GM18507 (cell line): Measurements from ENCODE around the gene MAP3K20.
"Not testable (repeated sequence)": the region's sequence is repeated elsewhere in the genome, so short reads cannot be mapped to it uniquely, and the experiment has no call there.

Experiments
- DNase-seq: peaks from one replicate; pipeline ENCODE4 v3.0.0; 2011; ENCODE audit warnings: low read depth; ENCODE audit not compliant: insufficient read length; ENCODE audit errors: extremely low spot score
- FAIRE-seq: peaks from 2 replicates; lab custom pipeline; 2011; peaks lifted over from hg19 to GRCh38; lab: Jason Lieb, UNC

The MAP3K20 gene

GRCh38 chr2:173282795-173283545, 207.3 kb downstream of the MAP3K20 start:
- no peak for FAIRE-seq
- DNase-seq = no peak

- FAIRE-seq = peak; percentile 79
- peak; percentile 8 for DNase-seq
These were observed 210.6 kb downstream of the MAP3K20 start for GRCh38 chr2:173286153-173286809.

GRCh38 chr2:173287594-173287993, 211.9 kb downstream of the MAP3K20 start:
- FAIRE-seq = no peak
- no peak for DNase-seq

GRCh38 chr2:173288561-173288960, 212.9 kb downstream of the MAP3K20 start:
- DNase-seq (no peak), FAIRE-seq (no peak)

GRCh38 chr2:173290046-173290445, 214.4 kb downstream of the MAP3K20 start:
- FAIRE-seq (no peak), DNase-seq (no peak)

GRCh38 chr2:173290518-173290917, 214.9 kb downstream of the MAP3K20 start:
- DNase-seq = no peak
- no peak for FAIRE-seq

GRCh38 chr2:173291412-173291811, 215.8 kb downstream of the MAP3K20 start:
- FAIRE-seq = no peak
- DNase-seq = no peak

GRCh38 chr2:173296235-173296634, 220.6 kb downstream of the MAP3K20 start:
- DNase-seq (no peak), FAIRE-seq (no peak)

- DNase-seq = no peak
- FAIRE-seq = no peak
These were observed 223.0 kb downstream of the MAP3K20 start for GRCh38 chr2:173298536-173299097.

GRCh38 chr2:173299764-173300163, 224.1 kb downstream of the MAP3K20 start:
- DNase-seq = no peak
- FAIRE-seq = no peak

- no peak for DNase-seq
- no peak for FAIRE-seq
These were observed 224.8 kb downstream of the MAP3K20 start for GRCh38 chr2:173300458-173300857.

- FAIRE-seq = not testable (repeated sequence)
These were observed 225.9 kb downstream of the MAP3K20 start for GRCh38 chr2:173301549-173301948.

GRCh38 chr2:173305303-173305702, 229.7 kb downstream of the MAP3K20 start:
- DNase-seq = no peak
- no peak for FAIRE-seq

More at GRCh38 chr2:173301549-173301948, 225.9 kb downstream of the MAP3K20 start:
- DNase-seq = not testable (repeated sequence)

GRCh38 chr2:173307293-173307692, 231.6 kb downstream of the MAP3K20 start:
- peak; percentile 12 for DNase-seq
- FAIRE-seq = peak; percentile 74

GRCh38 chr2:173309370-173309769, 233.7 kb downstream of the MAP3K20 start:
- not testable (repeated sequence) for DNase-seq, FAIRE-seq

GRCh38 chr2:173311844-173312606, 236.4 kb downstream of the MAP3K20 start:
- no peak for DNase-seq
- FAIRE-seq = no peak
